GM12878 (cell line): ENCODE data around the gene OLFML2A. TPM values are rescaled to one million over a fixed set of nuclear protein-coding genes. Genes with fewer than 3 reads are reported as not detected.

Source experiments
- ATAC-seq: fragments of 200-7000 bp; cut with Tn5 transposase; 3 replicates; pipeline ENCODE4 v1.9.1; 2020; ENCODE audit warnings: mild to moderate bottlenecking, moderate library complexity
- BruUV-seq: library from RNA; stranded (reverse); fragments of 400-500 nt; replicated peaks from 2 replicates; lab custom pipeline; 2021; lab: Mats Ljungman, UMichigan
- CTCF ChIA-PET: fragments of 300-600 bp; sonication (Branson Sonifier 250); formaldehyde crosslinking; extraction: SDS; loops from one replicate; lab custom pipeline; 2021; ENCODE audit warnings: inconsistent platforms; lab: Yijun Ruan, JAX
- POLR2A ChIA-PET: fragments of 350-600 bp; formaldehyde crosslinking; extraction: SDS; loops from one replicate; lab custom pipeline; 2021; ENCODE audit warnings: inconsistent platforms; lab: Charles Lee
- RAD21 ChIA-PET: fragments of 300-600 bp; sonication (Branson Sonifier 250); formaldehyde crosslinking; loops from one replicate; lab custom pipeline; 2023; ENCODE audit warnings: antibody characterized with exemption; ENCODE audit not compliant: unreplicated experiment; lab: Charles Lee
- SMC1A ChIA-PET: fragments of 300-600 bp; sonication (Branson Sonifier 250); formaldehyde crosslinking; loops from one replicate; lab custom pipeline; 2023; ENCODE audit not compliant: unreplicated experiment, uncharacterized antibody; lab: Charles Lee
- DNase-seq: peaks from one replicate; pipeline ENCODE4 v3.0.0-alpha.2; 2011; ENCODE audit warnings: low read depth, low spot score
- FAIRE-seq: peaks from 3 replicates; lab custom pipeline; 2011; peaks lifted over from hg19 to GRCh38; lab: Jason Lieb, UNC
- H2AFZ ChIP-seq: 2 replicates; pipeline ENCODE4 v1.6.0; 2011; ENCODE audit warnings: low read depth, low read length, control low read depth; ENCODE audit not compliant: control insufficient read depth
- H3K27ac ChIP-seq: 2 replicates; pipeline ENCODE4 v1.5.1; 2011; ENCODE audit warnings: control low read depth; ENCODE audit not compliant: control insufficient read depth, insufficient read depth
- H3K27me3 ChIP-seq, 2 experiments: replicated peaks in 1 of 2; 2 replicates each; pipeline versions ENCODE4 v1.6.0 to v1.6.1; 2011; ENCODE audit warnings: low read length in 1 of 2; ENCODE audit not compliant: control insufficient read depth in 2 of 2, insufficient read depth in 2 of 2
- H3K36me3 ChIP-seq, 2 experiments: 2 replicates each; pipeline ENCODE4 v1.5.1; 2011; ENCODE audit warnings: low read length in 1 of 2; ENCODE audit not compliant: control insufficient read depth in 2 of 2, insufficient read depth in 2 of 2
- H3K4me1 ChIP-seq: 2 replicates; pipeline ENCODE4 v1.6.1; 2011; ENCODE audit warnings: mild to moderate bottlenecking, low read length, moderate library complexity, mixed read lengths; ENCODE audit not compliant: control insufficient read depth, insufficient read depth
- H3K4me2 ChIP-seq: 2 replicates; pipeline ENCODE4 v1.6.0; 2011; ENCODE audit warnings: control low read depth; ENCODE audit not compliant: control insufficient read depth, insufficient read depth
- H3K4me3 ChIP-seq: fragments of 200-600 bp; sonication (generic); 2 replicates; pipeline ENCODE4 v1.5.1; 2016
- H3K79me2 ChIP-seq: 2 replicates; pipeline ENCODE4 v1.6.0; 2011; ENCODE audit warnings: low read length; ENCODE audit not compliant: control insufficient read depth, insufficient read depth
- H3K9ac ChIP-seq: 2 replicates; pipeline ENCODE4 v1.8.0; 2011; ENCODE audit warnings: low read length, control low read depth, mixed read lengths; ENCODE audit not compliant: control insufficient read depth, insufficient read depth
- H3K9me3 ChIP-seq: replicated peaks from 3 replicates; pipeline ENCODE4 v1.5.1; 2011; ENCODE audit warnings: mild to moderate bottlenecking, low read length; ENCODE audit not compliant: control insufficient read depth, insufficient read depth
- H4K20me1 ChIP-seq: 2 replicates; pipeline ENCODE4 v1.6.0; 2011; ENCODE audit not compliant: control insufficient read depth, insufficient read depth
- ESRRA ChIP-seq: IDR thresholded peaks from 2 replicates; pipeline ENCODE4 v1.6.1; 2012; ENCODE audit warnings: mild to moderate bottlenecking, low read length, improper control_type of control experiment
- WGBS: methylation state at CpG from one replicate; pipeline ENCODE4 v1.1.6; 2016; ENCODE audit warnings: low lambda C conversion rate; ENCODE audit not compliant: insufficient replicate concordance, insufficient coverage; ENCODE audit errors: missing lambda C conversion rate; 5-methylcytosine and 5-hydroxymethylcytosine counted together
- in situ Hi-C: fragments of 300-500 bp; cut with MboI; formaldehyde crosslinking; loops from 9 replicates; pipeline ENCODE4 v1.14.3; 2018; ENCODE audit warnings: mixed read lengths
- intact Hi-C: fragments of 100-400 bp; cut with micrococcal nuclease; formaldehyde crosslinking; loops from one replicate; pipeline ENCODE4 v1.14.2; 2022; ENCODE audit not compliant: unreplicated experiment
- polyA plus RNA-seq, 11 experiments: library from polyadenylated mRNA; depleted of rRNA in 4 of 11; unstranded in 6 of 11; stranded (reverse) in 5 of 11; fragments of >200 nt; fragmentation: Nextera tagmentation in 4 of 11; fragmentation: Illumina TruSeq in 1 of 11; extraction: Ambion mirVana in 4 of 11; extraction: Trizol in 1 of 11; gene quantifications; 1 replicate in 1 of 11; 2 replicates in 10 of 11; pipeline versions ENCODE4 v1.2.1 to v1.2.3, GENCODE V29; 2011 to 2016; ENCODE audit warnings: inconsistent platforms in 2 of 11, missing spikeins in 2 of 11, low read depth in 1 of 11
- total RNA-seq, 4 experiments: library from RNA; depleted of rRNA in 3 of 4; stranded (reverse); fragments of >200 nt in 3 of 4; fragmentation: Illumina TruSeq in 1 of 4; extraction: Trizol in 1 of 4; gene quantifications; 2 replicates each; pipeline versions ENCODE4 v1.2.1 to v1.2.3, GENCODE V29; 2013 to 2021
- TF ChIP-seq, protein P1 (sequence below), 3 experiments: IDR thresholded peaks in 2 of 3; conservative IDR thresholded peaks in 1 of 3; 2 replicates each; pipeline ENCODE4 v1.5.1; 2011; ENCODE audit warnings: low read depth in 3 of 3, low read length in 3 of 3, mild to moderate bottlenecking in 3 of 3, control low read depth in 2 of 3, moderate library complexity in 2 of 3, inconsistent platforms in 1 of 3, mixed read lengths in 1 of 3; ENCODE audit not compliant: control insufficient read depth in 2 of 3, insufficient read depth in 1 of 3; ENCODE audit errors: extremely low read depth in 1 of 3
- TF ChIP-seq, protein P2 (sequence below): fragments of 150-350 bp; IDR thresholded peaks from 2 replicates; pipeline ENCODE4 v1.6.1; 2014; ENCODE audit warnings: mild to moderate bottlenecking, low read depth, low read length

OLFML2A gene
- total and polyA plus RNA-seq, 10 of the 15 experiments (the other 5 are each of a cell fraction or from before 2014, with no cell fraction given) = 0.02 to 0.13 (median 0.10) TPM; not detected in 4

DNA sequence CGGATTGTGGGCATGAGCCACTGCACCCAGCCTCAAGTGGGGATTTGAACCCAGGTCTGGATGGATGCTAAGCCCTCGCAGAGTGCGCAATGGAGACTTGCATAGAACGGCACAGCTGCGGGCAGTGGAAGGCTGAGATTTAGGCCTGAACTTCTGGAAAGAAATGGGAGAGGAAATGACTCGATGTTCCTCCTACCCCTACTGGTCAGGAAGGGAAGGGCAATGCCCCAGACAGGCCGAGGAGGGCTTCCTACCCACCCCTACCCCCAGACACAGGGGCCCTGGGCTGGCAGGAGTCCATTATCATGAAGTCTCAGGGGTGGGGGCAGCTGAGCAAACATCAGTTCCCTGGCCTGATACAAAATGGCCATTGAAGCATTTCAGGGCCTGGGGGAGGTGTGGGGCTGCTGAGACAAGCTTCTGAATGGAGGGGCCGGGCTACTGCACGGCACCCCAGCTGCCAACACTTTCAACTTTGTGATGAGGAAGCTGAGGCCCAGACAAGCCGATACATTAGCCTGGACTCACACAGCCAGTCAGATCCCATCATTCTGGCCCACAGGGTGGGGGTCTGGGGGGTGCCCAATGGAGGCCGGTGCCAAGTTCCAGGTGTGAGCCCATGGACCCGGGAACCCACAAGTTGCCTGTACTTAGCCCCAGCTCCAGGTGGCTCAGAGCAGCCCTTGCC, 62.8 kb downstream of the OLFML2A start:
- ChIA-PET CTCF (interaction anchor here (0.7 to 26.5 kb wide), 15 partner anchors 9 to 222 kb away, joined by 3 to 575 read pairs (median 4); partner anchors contain the start of genes NR6A1, OLFML2A and WDR38), SMC1A (interaction anchor here (1.2 kb wide), 1 partner anchor 13 kb away, joined by 5 read pairs; the partner anchor contains the start of gene WDR38), POLR2A (interaction anchor here (0.9 kb wide), 1 partner anchor 302 kb away, joined by 6 read pairs; no protein-coding TSS in a partner anchor), RAD21 (interaction anchor here (0.7 to 1.8 kb wide), 3 partner anchors 11 to 66 kb away, joined by 3 to 5 read pairs (median 3); partner anchors contain the start of gene WDR38)
- TF ChIP-seq, protein P1, sequence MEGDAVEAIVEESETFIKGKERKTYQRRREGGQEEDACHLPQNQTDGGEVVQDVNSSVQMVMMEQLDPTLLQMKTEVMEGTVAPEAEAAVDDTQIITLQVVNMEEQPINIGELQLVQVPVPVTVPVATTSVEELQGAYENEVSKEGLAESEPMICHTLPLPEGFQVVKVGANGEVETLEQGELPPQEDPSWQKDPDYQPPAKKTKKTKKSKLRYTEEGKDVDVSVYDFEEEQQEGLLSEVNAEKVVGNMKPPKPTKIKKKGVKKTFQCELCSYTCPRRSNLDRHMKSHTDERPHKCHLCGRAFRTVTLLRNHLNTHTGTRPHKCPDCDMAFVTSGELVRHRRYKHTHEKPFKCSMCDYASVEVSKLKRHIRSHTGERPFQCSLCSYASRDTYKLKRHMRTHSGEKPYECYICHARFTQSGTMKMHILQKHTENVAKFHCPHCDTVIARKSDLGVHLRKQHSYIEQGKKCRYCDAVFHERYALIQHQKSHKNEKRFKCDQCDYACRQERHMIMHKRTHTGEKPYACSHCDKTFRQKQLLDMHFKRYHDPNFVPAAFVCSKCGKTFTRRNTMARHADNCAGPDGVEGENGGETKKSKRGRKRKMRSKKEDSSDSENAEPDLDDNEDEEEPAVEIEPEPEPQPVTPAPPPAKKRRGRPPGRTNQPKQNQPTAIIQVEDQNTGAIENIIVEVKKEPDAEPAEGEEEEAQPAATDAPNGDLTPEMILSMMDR (IDR thresholded peaks at IDR 0.05 in 2 of 3, conservative IDR thresholded peaks at IDR 0.05 in 1 of 3; ENCODE audit: control insufficient read depth in 2 of 3, extremely low read depth in 1 of 3, insufficient read depth in 1 of 3, low read depth in 3 of 3, low read length in 3 of 3) = peak in 2 of 3 experiments; percentile 35 to 51; a peak in 5 of 6 replicates
- TF ChIP-seq, protein P2, sequence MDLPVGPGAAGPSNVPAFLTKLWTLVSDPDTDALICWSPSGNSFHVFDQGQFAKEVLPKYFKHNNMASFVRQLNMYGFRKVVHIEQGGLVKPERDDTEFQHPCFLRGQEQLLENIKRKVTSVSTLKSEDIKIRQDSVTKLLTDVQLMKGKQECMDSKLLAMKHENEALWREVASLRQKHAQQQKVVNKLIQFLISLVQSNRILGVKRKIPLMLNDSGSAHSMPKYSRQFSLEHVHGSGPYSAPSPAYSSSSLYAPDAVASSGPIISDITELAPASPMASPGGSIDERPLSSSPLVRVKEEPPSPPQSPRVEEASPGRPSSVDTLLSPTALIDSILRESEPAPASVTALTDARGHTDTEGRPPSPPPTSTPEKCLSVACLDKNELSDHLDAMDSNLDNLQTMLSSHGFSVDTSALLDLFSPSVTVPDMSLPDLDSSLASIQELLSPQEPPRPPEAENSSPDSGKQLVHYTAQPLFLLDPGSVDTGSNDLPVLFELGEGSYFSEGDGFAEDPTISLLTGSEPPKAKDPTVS = no peak
- no peak for TF ChIP-seq ESRRA
- peak; percentile 76 for ATAC-seq
- Histone ChIP-seq H3K4me1 (no peaks in the 10 kb centered on the region), H4K20me1 (no peaks in the 10 kb centered on the region), H3K27me3 (no peaks in the 10 kb centered on the region), H3K79me2 (no peaks in the 10 kb centered on the region), H3K9ac (no peak overlapping the region), H2AFZ (no peak overlapping the region), H3K9me3 (no peaks in the 10 kb centered on the region), H3K4me3 (no peak overlapping the region), H3K36me3 (no peaks in the 10 kb centered on the region), H3K4me2 (no peak overlapping the region), H3K27ac (no peak overlapping the region)
- intact Hi-C loops = no loop called here
- 57% methylated on average over 12 of the region's 12 CpGs for WGBS
- in situ Hi-C loops = no loop called here
- BruUV-seq = no TSS peak
- peak; percentile 7 for FAIRE-seq
- no peak for DNase-seq
